ENCODE data around the gene PTPRK. TPM values are rescaled to one million over a fixed set of nuclear protein-coding genes. Genes with fewer than 3 reads are reported as not detected.

PTPRK gene
- total RNA-seq, 4 donors from 2014 or later: 88.0 to 187 (median 136) TPM

DNA sequence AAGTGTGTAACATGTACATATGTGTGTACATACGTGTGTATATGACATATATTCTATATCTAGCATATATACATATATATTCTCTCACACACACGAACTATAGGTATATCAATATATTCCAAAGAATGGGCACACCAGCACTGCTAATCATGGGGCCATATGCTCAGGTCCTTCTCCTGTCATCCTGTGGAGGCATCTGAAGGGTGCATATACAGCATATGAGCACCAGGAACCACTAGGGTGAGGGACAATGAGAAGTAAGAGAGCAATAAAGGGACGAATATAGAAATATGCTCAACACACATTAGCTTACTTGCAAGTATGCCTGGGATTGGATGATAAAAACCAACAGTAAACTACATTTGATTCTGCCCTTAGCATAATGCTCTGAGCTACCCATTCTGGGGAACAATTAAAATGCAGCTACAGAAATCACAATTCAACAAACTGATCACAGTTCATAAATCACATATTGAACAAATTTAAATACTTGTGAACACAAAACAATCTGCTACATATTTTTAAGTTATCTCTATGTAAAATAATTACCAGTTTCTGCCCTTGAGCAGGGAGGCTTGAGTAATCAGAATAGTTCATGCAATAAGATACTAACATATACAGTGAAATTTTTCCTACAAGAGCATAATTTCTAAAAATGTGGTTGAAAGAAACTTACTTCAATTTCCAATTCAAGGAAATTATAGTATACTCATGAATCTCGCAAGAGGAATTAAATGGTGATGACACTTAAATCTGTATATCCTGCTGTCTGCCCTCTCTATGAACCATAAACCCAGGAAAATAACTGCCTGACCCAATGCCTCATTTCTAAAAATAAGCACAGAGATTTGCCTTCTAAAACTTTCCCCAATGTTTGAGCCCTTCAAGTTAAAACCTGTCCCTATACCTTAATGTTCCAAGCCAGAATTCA is 347.4 kb downstream of the PTPRK start:
- H3K9me3 ChIP-seq: no peaks in the 10 kb centered on the region
- intact Hi-C loops (cut with DNase I; ENCODE audit: low total_unique reads): no loop called here
- no peaks in the 10 kb centered on the region for H3K36me3 ChIP-seq
- peaks cover 0 to 5% (median 0%) of the 10 kb centered on the region in 4 donors for H3K4me1 ChIP-seq
- WGBS, 2 donors (ENCODE audit: low coverage in 1 of 2): 59 to 79% methylated on average over 4 of the region's 4 CpGs
- H3K4me3 ChIP-seq: no peak overlapping the region
- no peak for DNase-seq
- TF ChIP-seq EP300 (IDR thresholded peaks at IDR 0.05; ENCODE audit: low read depth): no peak
- no peak for TF ChIP-seq POLR2AphosphoS5 (IDR thresholded peaks at IDR 0.05)
- TF ChIP-seq, protein P1, sequence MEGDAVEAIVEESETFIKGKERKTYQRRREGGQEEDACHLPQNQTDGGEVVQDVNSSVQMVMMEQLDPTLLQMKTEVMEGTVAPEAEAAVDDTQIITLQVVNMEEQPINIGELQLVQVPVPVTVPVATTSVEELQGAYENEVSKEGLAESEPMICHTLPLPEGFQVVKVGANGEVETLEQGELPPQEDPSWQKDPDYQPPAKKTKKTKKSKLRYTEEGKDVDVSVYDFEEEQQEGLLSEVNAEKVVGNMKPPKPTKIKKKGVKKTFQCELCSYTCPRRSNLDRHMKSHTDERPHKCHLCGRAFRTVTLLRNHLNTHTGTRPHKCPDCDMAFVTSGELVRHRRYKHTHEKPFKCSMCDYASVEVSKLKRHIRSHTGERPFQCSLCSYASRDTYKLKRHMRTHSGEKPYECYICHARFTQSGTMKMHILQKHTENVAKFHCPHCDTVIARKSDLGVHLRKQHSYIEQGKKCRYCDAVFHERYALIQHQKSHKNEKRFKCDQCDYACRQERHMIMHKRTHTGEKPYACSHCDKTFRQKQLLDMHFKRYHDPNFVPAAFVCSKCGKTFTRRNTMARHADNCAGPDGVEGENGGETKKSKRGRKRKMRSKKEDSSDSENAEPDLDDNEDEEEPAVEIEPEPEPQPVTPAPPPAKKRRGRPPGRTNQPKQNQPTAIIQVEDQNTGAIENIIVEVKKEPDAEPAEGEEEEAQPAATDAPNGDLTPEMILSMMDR (IDR thresholded peaks at IDR 0.05): no peak
- no peak for TF ChIP-seq POLR2A (IDR thresholded peaks at IDR 0.05)
- no peaks in the 10 kb centered on the region for H3K27me3 ChIP-seq
- in situ Hi-C loops (cut with MboI; ENCODE audit: low pct_ligation_motif_present in 1 of 4, low pct_unique_long_range_greater_than_20kb in 1 of 4, low sequenced_read_pairs in 3 of 4): no loop called here
- no peak overlapping the region for H3K27ac ChIP-seq

- in situ Hi-C loops (cut with MboI; ENCODE audit: low pct_ligation_motif_present in 1 of 4, low pct_unique_long_range_greater_than_20kb in 1 of 4, low sequenced_read_pairs in 3 of 4): no loop called here
- no peak for TF ChIP-seq POLR2A (IDR thresholded peaks at IDR 0.05)
- TF ChIP-seq EP300 (IDR thresholded peaks at IDR 0.05; ENCODE audit: low read depth): no peak
- no peak for TF ChIP-seq POLR2AphosphoS5 (IDR thresholded peaks at IDR 0.05)
- TF ChIP-seq, protein P1 (IDR thresholded peaks at IDR 0.05): no peak
- no peak overlapping the region for H3K27ac ChIP-seq
- intact Hi-C loops (cut with DNase I; ENCODE audit: low total_unique reads): no loop called here
- H3K4me3 ChIP-seq: no peak overlapping the region
- no peak for DNase-seq
- H3K36me3 ChIP-seq: no peaks in the 10 kb centered on the region
- no peaks in the 10 kb centered on the region for H3K27me3 ChIP-seq
- H3K4me1 ChIP-seq: peaks cover 0 to 5% (median 0%) of the 10 kb centered on the region in 4 donors
- H3K9me3 ChIP-seq: no peaks in the 10 kb centered on the region
These were observed 348.3 kb downstream of the PTPRK start for GRCh38 chr6:128172081-128172480.

GRCh38 chr6:128171182-128171581 is 349.2 kb downstream of the PTPRK start:
- Histone ChIP-seq H3K4me3 (no peak overlapping the region), H3K27ac (no peak overlapping the region), H3K9me3 (no peaks in the 10 kb centered on the region), H3K27me3 (no peaks in the 10 kb centered on the region), H3K36me3 (no peaks in the 10 kb centered on the region), H3K4me1 (peaks cover 0 to 5% (median 0%) of the 10 kb centered on the region in 4 donors)
- WGBS, 2 donors (ENCODE audit: low coverage in 1 of 2): 85 to 90% methylated on average over 4 of the region's 4 CpGs
- in situ Hi-C loops (cut with MboI; ENCODE audit: low pct_ligation_motif_present in 1 of 4, low pct_unique_long_range_greater_than_20kb in 1 of 4, low sequenced_read_pairs in 3 of 4) (no loop called here), intact Hi-C loops (cut with DNase I; ENCODE audit: low total_unique reads) (no loop called here)
- no peak for DNase-seq
- TF ChIP-seq POLR2A (IDR thresholded peaks at IDR 0.05): no peak
- TF ChIP-seq EP300 (IDR thresholded peaks at IDR 0.05; ENCODE audit: low read depth): no peak
- TF ChIP-seq POLR2AphosphoS5 (IDR thresholded peaks at IDR 0.05): no peak
- TF ChIP-seq, protein P1 (IDR thresholded peaks at IDR 0.05): no peak

GRCh38 chr6:128168244-128168643 is 352.2 kb downstream of the PTPRK start:
- intact Hi-C loops (cut with DNase I; ENCODE audit: low total_unique reads) (no loop called here), in situ Hi-C loops (cut with MboI; ENCODE audit: low pct_ligation_motif_present in 1 of 4, low pct_unique_long_range_greater_than_20kb in 1 of 4, low sequenced_read_pairs in 3 of 4) (no loop called here)
- Histone ChIP-seq H3K27ac (no peak overlapping the region), H3K27me3 (no peaks in the 10 kb centered on the region), H3K36me3 (no peaks in the 10 kb centered on the region), H3K9me3 (no peaks in the 10 kb centered on the region), H3K4me1 (no peaks in the 10 kb centered on the region), H3K4me3 (no peak overlapping the region)
- no peak for DNase-seq
- 97% methylated on average over 4 of the region's 4 CpGs; no CpG with 5 or more reads in 1 of the 2 donors for WGBS, 2 donors (ENCODE audit: low coverage in 1 of 2)
- no peak for TF ChIP-seq POLR2A (IDR thresholded peaks at IDR 0.05)
- no peak for TF ChIP-seq EP300 (IDR thresholded peaks at IDR 0.05; ENCODE audit: low read depth)
- no peak for TF ChIP-seq POLR2AphosphoS5 (IDR thresholded peaks at IDR 0.05)
- TF ChIP-seq, protein P1 (IDR thresholded peaks at IDR 0.05): no peak

Data from transverse colon (tissue), 4 donors.